Liver (tissue), 3 donors: ENCODE data around the gene DNAJA2.

ENCODE experiments used
- JUND ChIP-seq, 2 donors: IDR thresholded peaks; 2 replicates each; pipeline ENCODE4 v1.6.1; 2016; ENCODE audit warnings: antibody characterized with exemption in 2 of 2
- MAX ChIP-seq: IDR thresholded peaks from 2 replicates; pipeline ENCODE4 v1.6.1; 2016; ENCODE audit warnings: antibody characterized with exemption
- NR2F2 ChIP-seq: IDR thresholded peaks from 2 replicates; pipeline ENCODE4 v1.6.1; 2016; ENCODE audit warnings: antibody characterized with exemption
- TAF1 ChIP-seq: conservative IDR thresholded peaks from 2 replicates; pipeline ENCODE4 v1.6.1; 2016; ENCODE audit warnings: antibody characterized with exemption, mild to moderate bottlenecking
- YY1 ChIP-seq: IDR thresholded peaks from 2 replicates; pipeline ENCODE4 v1.6.1; 2016; ENCODE audit warnings: antibody characterized with exemption, mild to moderate bottlenecking
- ZBTB33 ChIP-seq: IDR thresholded peaks from 2 replicates; pipeline ENCODE4 v1.6.1; 2016; ENCODE audit warnings: antibody characterized with exemption
- TF ChIP-seq, protein P1 (sequence below): IDR thresholded peaks from 2 replicates; pipeline ENCODE4 v1.6.1; 2016; ENCODE audit warnings: antibody characterized with exemption, mild to moderate bottlenecking
- TF ChIP-seq, protein P2 (sequence below): fragments of 150-350 bp; IDR thresholded peaks from 2 replicates; pipeline ENCODE4 v1.5.1; 2017; ENCODE audit warnings: improper control_type of control experiment, low read depth, low read length; ENCODE audit not compliant: missing input control
- TF ChIP-seq, protein P3 (sequence below): IDR thresholded peaks from 2 replicates; pipeline ENCODE4 v1.6.1; 2016; ENCODE audit warnings: antibody characterized with exemption
- donor health status: healthy.
- donor health status: healthy.

DNA sequence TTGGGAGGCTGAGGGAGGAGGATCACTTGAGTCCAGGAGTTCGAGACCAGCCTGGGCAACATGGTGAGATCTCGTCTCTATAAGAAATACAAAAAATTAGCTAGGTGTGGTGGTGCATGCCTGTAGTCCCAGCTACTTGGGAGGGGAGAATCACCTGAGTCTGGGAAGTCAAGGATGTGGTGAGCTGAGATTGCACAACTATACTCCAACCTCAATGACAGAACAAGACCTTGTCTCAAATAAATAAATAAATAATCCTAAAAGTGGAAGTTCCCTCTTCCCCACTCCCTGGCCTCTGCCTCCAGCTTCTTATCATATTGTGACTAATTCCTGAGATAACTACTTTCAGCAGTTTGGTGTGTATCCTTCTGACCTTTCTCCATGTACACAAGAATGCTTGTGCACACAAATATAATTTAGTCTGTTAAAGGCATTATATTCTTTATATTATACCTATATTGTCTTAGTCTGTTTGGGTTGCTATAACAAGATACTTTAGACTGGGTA is 23.5 kb upstream of the DNAJA2 start:
- TF ChIP-seq, protein P1, sequence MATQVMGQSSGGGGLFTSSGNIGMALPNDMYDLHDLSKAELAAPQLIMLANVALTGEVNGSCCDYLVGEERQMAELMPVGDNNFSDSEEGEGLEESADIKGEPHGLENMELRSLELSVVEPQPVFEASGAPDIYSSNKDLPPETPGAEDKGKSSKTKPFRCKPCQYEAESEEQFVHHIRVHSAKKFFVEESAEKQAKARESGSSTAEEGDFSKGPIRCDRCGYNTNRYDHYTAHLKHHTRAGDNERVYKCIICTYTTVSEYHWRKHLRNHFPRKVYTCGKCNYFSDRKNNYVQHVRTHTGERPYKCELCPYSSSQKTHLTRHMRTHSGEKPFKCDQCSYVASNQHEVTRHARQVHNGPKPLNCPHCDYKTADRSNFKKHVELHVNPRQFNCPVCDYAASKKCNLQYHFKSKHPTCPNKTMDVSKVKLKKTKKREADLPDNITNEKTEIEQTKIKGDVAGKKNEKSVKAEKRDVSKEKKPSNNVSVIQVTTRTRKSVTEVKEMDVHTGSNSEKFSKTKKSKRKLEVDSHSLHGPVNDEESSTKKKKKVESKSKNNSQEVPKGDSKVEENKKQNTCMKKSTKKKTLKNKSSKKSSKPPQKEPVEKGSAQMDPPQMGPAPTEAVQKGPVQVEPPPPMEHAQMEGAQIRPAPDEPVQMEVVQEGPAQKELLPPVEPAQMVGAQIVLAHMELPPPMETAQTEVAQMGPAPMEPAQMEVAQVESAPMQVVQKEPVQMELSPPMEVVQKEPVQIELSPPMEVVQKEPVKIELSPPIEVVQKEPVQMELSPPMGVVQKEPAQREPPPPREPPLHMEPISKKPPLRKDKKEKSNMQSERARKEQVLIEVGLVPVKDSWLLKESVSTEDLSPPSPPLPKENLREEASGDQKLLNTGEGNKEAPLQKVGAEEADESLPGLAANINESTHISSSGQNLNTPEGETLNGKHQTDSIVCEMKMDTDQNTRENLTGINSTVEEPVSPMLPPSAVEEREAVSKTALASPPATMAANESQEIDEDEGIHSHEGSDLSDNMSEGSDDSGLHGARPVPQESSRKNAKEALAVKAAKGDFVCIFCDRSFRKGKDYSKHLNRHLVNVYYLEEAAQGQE = no peak
- TF ChIP-seq, protein P2, sequence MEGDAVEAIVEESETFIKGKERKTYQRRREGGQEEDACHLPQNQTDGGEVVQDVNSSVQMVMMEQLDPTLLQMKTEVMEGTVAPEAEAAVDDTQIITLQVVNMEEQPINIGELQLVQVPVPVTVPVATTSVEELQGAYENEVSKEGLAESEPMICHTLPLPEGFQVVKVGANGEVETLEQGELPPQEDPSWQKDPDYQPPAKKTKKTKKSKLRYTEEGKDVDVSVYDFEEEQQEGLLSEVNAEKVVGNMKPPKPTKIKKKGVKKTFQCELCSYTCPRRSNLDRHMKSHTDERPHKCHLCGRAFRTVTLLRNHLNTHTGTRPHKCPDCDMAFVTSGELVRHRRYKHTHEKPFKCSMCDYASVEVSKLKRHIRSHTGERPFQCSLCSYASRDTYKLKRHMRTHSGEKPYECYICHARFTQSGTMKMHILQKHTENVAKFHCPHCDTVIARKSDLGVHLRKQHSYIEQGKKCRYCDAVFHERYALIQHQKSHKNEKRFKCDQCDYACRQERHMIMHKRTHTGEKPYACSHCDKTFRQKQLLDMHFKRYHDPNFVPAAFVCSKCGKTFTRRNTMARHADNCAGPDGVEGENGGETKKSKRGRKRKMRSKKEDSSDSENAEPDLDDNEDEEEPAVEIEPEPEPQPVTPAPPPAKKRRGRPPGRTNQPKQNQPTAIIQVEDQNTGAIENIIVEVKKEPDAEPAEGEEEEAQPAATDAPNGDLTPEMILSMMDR = no peak
- TF ChIP-seq MAX (no peak), YY1 (no peak), JUND (IDR thresholded peaks at IDR 0.05) (no peak), NR2F2 (no peak), ZBTB33 (no peak), TAF1 (no peak)
- TF ChIP-seq, protein P3, sequence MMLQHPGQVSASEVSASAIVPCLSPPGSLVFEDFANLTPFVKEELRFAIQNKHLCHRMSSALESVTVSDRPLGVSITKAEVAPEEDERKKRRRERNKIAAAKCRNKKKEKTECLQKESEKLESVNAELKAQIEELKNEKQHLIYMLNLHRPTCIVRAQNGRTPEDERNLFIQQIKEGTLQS = no peak
